GM23338 (cell line): Measurements from ENCODE around the gene LSM11. TPM values are rescaled to one million over a fixed set of nuclear protein-coding genes. Genes with fewer than 3 reads are reported as not detected.

Source experiments
- ATAC-seq: fragments of 200-7000 bp; cut with Tn5 transposase; 3 replicates; pipeline ENCODE4 v1.9.1; 2020
- DNase-seq: peaks from one replicate; pipeline ENCODE4 v3.0.0-alpha.2; 2015; ENCODE audit warnings: low spot score
- H2AFZ ChIP-seq: fragments of 200-600 bp; sonication (generic); 2 replicates; pipeline ENCODE4 v1.8.0; 2016; ENCODE audit warnings: antibody characterized with exemption, mild to moderate bottlenecking, moderate library complexity
- H3F3A ChIP-seq: fragments of 200-600 bp; sonication (generic); replicated peaks from 2 replicates; pipeline ENCODE4 v1.8.0; 2017; ENCODE audit warnings: antibody characterized with exemption, mixed run types, low read depth
- H3K27ac ChIP-seq: fragments of 200-600 bp; sonication (generic); 2 replicates; pipeline ENCODE4 v1.6.1; 2016; ENCODE audit warnings: low read depth
- H3K27me3 ChIP-seq: fragments of 200-600 bp; sonication (generic); 2 replicates; pipeline ENCODE4 v1.8.0; 2016; ENCODE audit warnings: mild to moderate bottlenecking, mixed run types, moderate library complexity; ENCODE audit not compliant: insufficient read depth
- H3K36me3 ChIP-seq: fragments of 200-600 bp; sonication (generic); 2 replicates; pipeline ENCODE4 v1.8.0; 2016; ENCODE audit warnings: mild to moderate bottlenecking; ENCODE audit not compliant: insufficient read depth
- H3K4me1 ChIP-seq: fragments of 200-600 bp; sonication (generic); 2 replicates; pipeline ENCODE4 v1.8.0; 2016; ENCODE audit warnings: mild to moderate bottlenecking, moderate library complexity; ENCODE audit not compliant: insufficient read depth
- H3K4me2 ChIP-seq: fragments of 200-600 bp; sonication (generic); 2 replicates; pipeline ENCODE4 v1.7.1; 2017; ENCODE audit warnings: mixed run types
- H3K4me3 ChIP-seq: fragments of 200-600 bp; sonication (generic); 2 replicates; pipeline ENCODE4 v1.6.1; 2016; ENCODE audit warnings: mixed run types
- H3K79me2 ChIP-seq: fragments of 200-600 bp; sonication (generic); replicated peaks from 2 replicates; pipeline ENCODE4 v1.8.0; 2017; ENCODE audit warnings: mild to moderate bottlenecking; ENCODE audit not compliant: insufficient read depth
- H3K9me2 ChIP-seq: fragments of 200-600 bp; sonication (generic); 2 replicates; pipeline ENCODE4 v1.8.0; 2017; ENCODE audit not compliant: insufficient read depth
- H4K20me1 ChIP-seq: fragments of 200-600 bp; sonication (generic); replicated peaks from 2 replicates; pipeline ENCODE4 v1.8.0; 2017; ENCODE audit warnings: mild to moderate bottlenecking; ENCODE audit not compliant: insufficient read depth
- H3K27ac Mint-ChIP-seq: 2 replicates; pipeline ENCODE4 v1.8.0; 2020; ENCODE audit warnings: inconsistent platforms, mild to moderate bottlenecking, moderate library complexity, mixed read lengths
- H3K27me3 Mint-ChIP-seq: 3 replicates; pipeline ENCODE4 v1.8.0; 2022; ENCODE audit warnings: low read depth, mild to moderate bottlenecking, moderate library complexity, mixed read lengths, inconsistent platforms; ENCODE audit not compliant: insufficient read depth, poor library complexity
- H3K36me3 Mint-ChIP-seq: 3 replicates; pipeline ENCODE4 v1.8.0; 2021; ENCODE audit warnings: low read depth, mild to moderate bottlenecking, inconsistent platforms, moderate library complexity, mixed read lengths
- H3K4me1 Mint-ChIP-seq: 3 replicates; pipeline ENCODE4 v1.8.0; 2020; ENCODE audit warnings: mild to moderate bottlenecking, inconsistent platforms, mixed read lengths
- H3K4me3 Mint-ChIP-seq: 3 replicates; pipeline ENCODE4 v1.8.0; 2021; ENCODE audit warnings: moderate library complexity, mild to moderate bottlenecking, inconsistent platforms, mixed read lengths
- H3K9me3 Mint-ChIP-seq: 3 replicates; pipeline ENCODE4 v1.8.0; 2020; ENCODE audit warnings: moderate library complexity, mild to moderate bottlenecking, inconsistent platforms, mixed read lengths
- CREB1 ChIP-seq: fragments of 250-450 bp; sonication (Bioruptor Pico); IDR thresholded peaks from 2 replicates; pipeline ENCODE4 v1.5.0; 2020; ENCODE audit warnings: low read depth, mild to moderate bottlenecking, moderate library complexity
- ETS1 ChIP-seq: IDR thresholded peaks from 2 replicates; pipeline ENCODE4 v1.6.1; 2016; ENCODE audit warnings: antibody characterized with exemption
- EZH2 ChIP-seq: fragments of 200-600 bp; sonication (generic); IDR thresholded peaks from one replicate; pipeline ENCODE4 v1.8.0; 2017; ENCODE audit warnings: antibody characterized with exemption, mild to moderate bottlenecking, low read depth; ENCODE audit not compliant: unreplicated experiment
- EZH2phosphoT487 ChIP-seq: fragments of 200-600 bp; sonication (generic); IDR thresholded peaks from one replicate; pipeline ENCODE4 v1.8.1; 2018; ENCODE audit warnings: antibody characterized with exemption; ENCODE audit not compliant: unreplicated experiment
- JUNB ChIP-seq: IDR thresholded peaks from one replicate; pipeline ENCODE4 v1.6.1; 2016; ENCODE audit warnings: antibody characterized with exemption; ENCODE audit not compliant: unreplicated experiment
- NANOG ChIP-seq: IDR thresholded peaks from 2 replicates; pipeline ENCODE4 v1.6.1; 2016; ENCODE audit warnings: antibody characterized with exemption, borderline replicate concordance
- POLR2AphosphoS5 ChIP-seq: IDR thresholded peaks from 2 replicates; pipeline ENCODE4 v1.6.1; 2016; ENCODE audit warnings: antibody characterized with exemption, low read depth
- REST ChIP-seq: IDR thresholded peaks from one replicate; pipeline ENCODE4 v1.6.1; 2018; ENCODE audit warnings: antibody characterized with exemption; ENCODE audit not compliant: unreplicated experiment
- STAT1 ChIP-seq: IDR thresholded peaks from one replicate; pipeline ENCODE4 v1.6.1; 2016; ENCODE audit warnings: antibody characterized with exemption; ENCODE audit not compliant: unreplicated experiment
- ZNF114 ChIP-seq: fragments of 250-450 bp; sonication (Bioruptor Pico); IDR thresholded peaks from 2 replicates; pipeline ENCODE4 v1.5.0; 2020; ENCODE audit warnings: mild to moderate bottlenecking, moderate library complexity
- ZNF331 ChIP-seq: fragments of 250-450 bp; sonication (Bioruptor Pico); IDR thresholded peaks from 2 replicates; pipeline ENCODE4 v1.5.0; 2020; ENCODE audit warnings: low read depth, mild to moderate bottlenecking, moderate library complexity
- polyA plus RNA-seq: library from polyadenylated mRNA; unstranded; fragments of >200 nt; fragmentation: Nextera tagmentation; extraction: Ambion mirVana; gene quantifications from 2 replicates; pipeline ENCODE4 v1.2.1, GENCODE V29; 2016
- total RNA-seq: library from RNA; depleted of rRNA; stranded (reverse); fragments of >200 nt; shearing (Covaris generic); gene quantifications from 2 replicates; pipeline ENCODE4 v1.2.3, GENCODE V29; 2014
- TF ChIP-seq, protein P1 (sequence below), 2 experiments: fragments of 200-600 bp in 1 of 2; sonication (generic) in 1 of 2; conservative IDR thresholded peaks; 2 replicates each; pipeline versions ENCODE4 v1.5.1 to v1.6.1; 2016 to 2017; ENCODE audit warnings: antibody characterized with exemption in 2 of 2, low read depth in 2 of 2, mild to moderate bottlenecking in 2 of 2, moderate library complexity in 1 of 2
- TF ChIP-seq, protein P2 (sequence below): fragments of 250-450 bp; sonication (Bioruptor Pico); IDR thresholded peaks from 2 replicates; pipeline ENCODE4 v1.5.0; 2020; ENCODE audit warnings: mild to moderate bottlenecking, moderate library complexity

Gene LSM11
- total and polyA plus RNA-seq, 2 experiments from 2014 or later: 1.2 to 3.8 TPM

DNA sequence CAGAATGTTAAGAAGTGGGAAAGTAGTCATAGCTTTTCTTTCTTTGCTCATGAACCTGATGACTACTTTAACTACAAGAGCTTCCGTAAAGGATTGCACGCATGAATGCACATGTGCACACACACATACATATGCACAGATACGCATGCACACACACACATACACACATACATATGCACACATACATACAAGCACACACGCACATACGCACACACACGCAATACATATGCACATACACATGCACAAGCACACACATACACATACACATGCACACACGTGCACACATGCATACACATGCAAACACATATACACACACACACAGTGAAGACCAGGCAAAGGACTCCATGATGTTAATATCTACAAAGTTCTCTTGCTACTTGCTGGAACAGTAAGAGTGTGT is 22.9 kb downstream of the LSM11 start:
- TF ChIP-seq ETS1: no peak
- TF ChIP-seq, protein P1, sequence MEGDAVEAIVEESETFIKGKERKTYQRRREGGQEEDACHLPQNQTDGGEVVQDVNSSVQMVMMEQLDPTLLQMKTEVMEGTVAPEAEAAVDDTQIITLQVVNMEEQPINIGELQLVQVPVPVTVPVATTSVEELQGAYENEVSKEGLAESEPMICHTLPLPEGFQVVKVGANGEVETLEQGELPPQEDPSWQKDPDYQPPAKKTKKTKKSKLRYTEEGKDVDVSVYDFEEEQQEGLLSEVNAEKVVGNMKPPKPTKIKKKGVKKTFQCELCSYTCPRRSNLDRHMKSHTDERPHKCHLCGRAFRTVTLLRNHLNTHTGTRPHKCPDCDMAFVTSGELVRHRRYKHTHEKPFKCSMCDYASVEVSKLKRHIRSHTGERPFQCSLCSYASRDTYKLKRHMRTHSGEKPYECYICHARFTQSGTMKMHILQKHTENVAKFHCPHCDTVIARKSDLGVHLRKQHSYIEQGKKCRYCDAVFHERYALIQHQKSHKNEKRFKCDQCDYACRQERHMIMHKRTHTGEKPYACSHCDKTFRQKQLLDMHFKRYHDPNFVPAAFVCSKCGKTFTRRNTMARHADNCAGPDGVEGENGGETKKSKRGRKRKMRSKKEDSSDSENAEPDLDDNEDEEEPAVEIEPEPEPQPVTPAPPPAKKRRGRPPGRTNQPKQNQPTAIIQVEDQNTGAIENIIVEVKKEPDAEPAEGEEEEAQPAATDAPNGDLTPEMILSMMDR (conservative IDR thresholded peaks at IDR 0.05; ENCODE audit: low read depth in 2 of 2): no peak
- no peak for TF ChIP-seq JUNB
- TF ChIP-seq, protein P2, sequence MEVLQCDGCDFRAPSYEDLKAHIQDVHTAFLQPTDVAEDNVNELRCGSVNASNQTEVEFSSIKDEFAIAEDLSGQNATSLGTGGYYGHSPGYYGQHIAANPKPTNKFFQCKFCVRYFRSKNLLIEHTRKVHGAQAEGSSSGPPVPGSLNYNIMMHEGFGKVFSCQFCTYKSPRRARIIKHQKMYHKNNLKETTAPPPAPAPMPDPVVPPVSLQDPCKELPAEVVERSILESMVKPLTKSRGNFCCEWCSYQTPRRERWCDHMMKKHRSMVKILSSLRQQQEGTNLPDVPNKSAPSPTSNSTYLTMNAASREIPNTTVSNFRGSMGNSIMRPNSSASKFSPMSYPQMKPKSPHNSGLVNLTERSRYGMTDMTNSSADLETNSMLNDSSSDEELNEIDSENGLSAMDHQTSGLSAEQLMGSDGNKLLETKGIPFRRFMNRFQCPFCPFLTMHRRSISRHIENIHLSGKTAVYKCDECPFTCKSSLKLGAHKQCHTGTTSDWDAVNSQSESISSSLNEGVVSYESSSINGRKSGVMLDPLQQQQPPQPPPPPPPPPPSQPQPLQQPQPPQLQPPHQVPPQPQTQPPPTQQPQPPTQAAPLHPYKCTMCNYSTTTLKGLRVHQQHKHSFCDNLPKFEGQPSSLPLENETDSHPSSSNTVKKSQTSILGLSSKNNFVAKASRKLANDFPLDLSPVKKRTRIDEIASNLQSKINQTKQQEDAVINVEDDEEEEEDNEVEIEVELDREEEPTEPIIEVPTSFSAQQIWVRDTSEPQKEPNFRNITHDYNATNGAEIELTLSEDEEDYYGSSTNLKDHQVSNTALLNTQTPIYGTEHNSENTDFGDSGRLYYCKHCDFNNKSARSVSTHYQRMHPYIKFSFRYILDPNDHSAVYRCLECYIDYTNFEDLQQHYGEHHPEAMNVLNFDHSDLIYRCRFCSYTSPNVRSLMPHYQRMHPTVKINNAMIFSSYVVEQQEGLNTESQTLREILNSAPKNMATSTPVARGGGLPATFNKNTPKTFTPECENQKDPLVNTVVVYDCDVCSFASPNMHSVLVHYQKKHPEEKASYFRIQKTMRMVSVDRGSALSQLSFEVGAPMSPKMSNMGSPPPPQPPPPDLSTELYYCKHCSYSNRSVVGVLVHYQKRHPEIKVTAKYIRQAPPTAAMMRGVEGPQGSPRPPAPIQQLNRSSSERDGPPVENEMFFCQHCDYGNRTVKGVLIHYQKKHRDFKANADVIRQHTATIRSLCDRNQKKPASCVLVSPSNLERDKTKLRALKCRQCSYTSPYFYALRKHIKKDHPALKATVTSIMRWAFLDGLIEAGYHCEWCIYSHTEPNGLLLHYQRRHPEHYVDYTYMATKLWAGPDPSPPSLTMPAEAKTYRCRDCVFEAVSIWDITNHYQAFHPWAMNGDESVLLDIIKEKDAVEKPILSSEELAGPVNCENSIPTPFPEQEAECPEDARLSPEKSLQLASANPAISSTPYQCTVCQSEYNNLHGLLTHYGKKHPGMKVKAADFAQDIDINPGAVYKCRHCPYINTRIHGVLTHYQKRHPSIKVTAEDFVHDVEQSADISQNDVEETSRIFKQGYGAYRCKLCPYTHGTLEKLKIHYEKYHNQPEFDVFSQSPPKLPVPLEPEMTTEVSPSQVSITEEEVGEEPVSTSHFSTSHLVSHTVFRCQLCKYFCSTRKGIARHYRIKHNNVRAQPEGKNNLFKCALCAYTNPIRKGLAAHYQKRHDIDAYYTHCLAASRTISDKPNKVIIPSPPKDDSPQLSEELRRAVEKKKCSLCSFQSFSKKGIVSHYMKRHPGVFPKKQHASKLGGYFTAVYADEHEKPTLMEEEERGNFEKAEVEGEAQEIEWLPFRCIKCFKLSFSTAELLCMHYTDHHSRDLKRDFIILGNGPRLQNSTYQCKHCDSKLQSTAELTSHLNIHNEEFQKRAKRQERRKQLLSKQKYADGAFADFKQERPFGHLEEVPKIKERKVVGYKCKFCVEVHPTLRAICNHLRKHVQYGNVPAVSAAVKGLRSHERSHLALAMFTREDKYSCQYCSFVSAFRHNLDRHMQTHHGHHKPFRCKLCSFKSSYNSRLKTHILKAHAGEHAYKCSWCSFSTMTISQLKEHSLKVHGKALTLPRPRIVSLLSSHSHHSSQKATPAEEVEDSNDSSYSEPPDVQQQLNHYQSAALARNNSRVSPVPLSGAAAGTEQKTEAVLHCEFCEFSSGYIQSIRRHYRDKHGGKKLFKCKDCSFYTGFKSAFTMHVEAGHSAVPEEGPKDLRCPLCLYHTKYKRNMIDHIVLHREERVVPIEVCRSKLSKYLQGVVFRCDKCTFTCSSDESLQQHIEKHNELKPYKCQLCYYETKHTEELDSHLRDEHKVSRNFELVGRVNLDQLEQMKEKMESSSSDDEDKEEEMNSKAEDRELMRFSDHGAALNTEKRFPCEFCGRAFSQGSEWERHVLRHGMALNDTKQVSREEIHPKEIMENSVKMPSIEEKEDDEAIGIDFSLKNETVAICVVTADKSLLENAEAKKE (CRISPR knock-in tag): no peak
- no peak for TF ChIP-seq EZH2
- no peak for TF ChIP-seq REST
- TF ChIP-seq CREB1 (CRISPR knock-in tag): no peak
- TF ChIP-seq STAT1: no peak
- no peak for TF ChIP-seq ZNF331 (CRISPR knock-in tag)
- TF ChIP-seq POLR2AphosphoS5: no peak
- TF ChIP-seq ZNF114 (CRISPR knock-in tag): no peak
- TF ChIP-seq NANOG: no peak
- TF ChIP-seq EZH2phosphoT487: no peak
- H3F3A ChIP-seq: no peaks in the 10 kb centered on the region
- H3K27ac ChIP-seq: no peak overlapping the region
- Mint-ChIP-seq H3K36me3 (no peaks in the 10 kb centered on the region), H3K27me3 (peaks cover 5% of the 10 kb centered on the region), H3K9me3 (no peaks in the 10 kb centered on the region; the same call in 2 of the 3 replicates), H3K27ac (no peak overlapping the region), H3K4me1 (no peaks in the 10 kb centered on the region), H3K4me3 (no peak overlapping the region)
- H4K20me1 ChIP-seq: no peaks in the 10 kb centered on the region
- no peaks in the 10 kb centered on the region for H3K27me3 ChIP-seq
- H3K4me3 ChIP-seq: no peak overlapping the region
- H3K9me2 ChIP-seq: no peaks in the 10 kb centered on the region
- no peak overlapping the region for H3K4me2 ChIP-seq
- DNase-seq: no peak
- H3K79me2 ChIP-seq: no peaks in the 10 kb centered on the region
- no peaks in the 10 kb centered on the region for H3K4me1 ChIP-seq
- H3K36me3 ChIP-seq: no peaks in the 10 kb centered on the region
- ATAC-seq: no peak
- no peak overlapping the region for H2AFZ ChIP-seq
